PC-3 (cell line): ENCODE results near the gene EPN2. TPM values are rescaled to one million over a fixed set of nuclear protein-coding genes. Genes with fewer than 3 reads are reported as not detected.

Experiments used
- ATAC-seq: fragments of 200-7000 bp; cut with Tn5 transposase; 2 replicates; pipeline ENCODE4 v1.9.1; 2020; ENCODE audit warnings: mild to moderate bottlenecking, moderate library complexity
- BruUV-seq: library from RNA; stranded (reverse); fragments of 400-500 nt; replicated peaks from 2 replicates; lab custom pipeline; 2021; lab: Mats Ljungman, UMichigan
- CTCF ChIA-PET: fragments of 300-600 bp; sonication (Branson Sonifier 250); formaldehyde crosslinking; loops from one replicate; lab custom pipeline; 2022; ENCODE audit warnings: antibody characterized with exemption; lab: Charles Lee
- POLR2A ChIA-PET: fragments of 300-600 bp; sonication (Branson Sonifier 250); formaldehyde crosslinking; loops from one replicate; lab custom pipeline; 2022; ENCODE audit warnings: antibody characterized with exemption; ENCODE audit not compliant: unreplicated experiment; lab: Charles Lee
- DNase-seq: peaks from one replicate; pipeline ENCODE4 v3.0.0-alpha.2; 2015
- H2AFZ ChIP-seq: fragments of 300-600 bp; sonication (generic); 2 replicates; pipeline ENCODE4 v1.6.0; 2016; ENCODE audit warnings: antibody characterized with exemption, low read length
- H3F3A ChIP-seq: fragments of 300-600 bp; sonication (generic); one replicate; pipeline ENCODE4 v1.6.0; 2017; ENCODE audit warnings: antibody characterized with exemption, low read length, control low read depth, mild to moderate bottlenecking; ENCODE audit not compliant: unreplicated experiment
- H3K27ac ChIP-seq: fragments of 300-600 bp; sonication (generic); 2 replicates; pipeline ENCODE4 v1.5.1; 2016; ENCODE audit warnings: mild to moderate bottlenecking, low read length
- H3K27me3 ChIP-seq: fragments of 300-600 bp; sonication (generic); 2 replicates; pipeline ENCODE4 v1.6.1; 2016; ENCODE audit warnings: low read length, mixed read lengths
- H3K36me3 ChIP-seq: fragments of 300-600 bp; sonication (generic); 2 replicates; pipeline ENCODE4 v1.6.1; 2016; ENCODE audit warnings: low read depth, mixed run types, low read length, mixed read lengths
- H3K4me1 ChIP-seq: fragments of 300-600 bp; sonication (generic); 2 replicates; pipeline ENCODE4 v1.5.1; 2016; ENCODE audit warnings: low read length; ENCODE audit not compliant: insufficient read depth
- H3K4me2 ChIP-seq: fragments of 300-600 bp; sonication (generic); 2 replicates; pipeline ENCODE4 v1.6.0; 2016; ENCODE audit warnings: low read length
- H3K4me3 ChIP-seq: fragments of 300-600 bp; sonication (generic); 2 replicates; pipeline ENCODE4 v1.5.1; 2016; ENCODE audit warnings: mild to moderate bottlenecking, low read length, mixed read lengths
- H3K79me2 ChIP-seq: fragments of 300-600 bp; sonication (generic); 2 replicates; pipeline ENCODE4 v1.6.1; 2017; ENCODE audit warnings: low read length, mixed read lengths
- H3K9ac ChIP-seq: fragments of 300-600 bp; sonication (generic); 2 replicates; pipeline ENCODE4 v1.6.0; 2016; ENCODE audit warnings: mild to moderate bottlenecking, low read length
- H3K9me2 ChIP-seq: fragments of 300-600 bp; sonication (generic); replicated peaks from 2 replicates; pipeline ENCODE4 v1.6.1; 2016; ENCODE audit warnings: mixed run types, low read length, mixed read lengths
- H3K9me3 ChIP-seq: fragments of 300-600 bp; sonication (generic); 2 replicates; pipeline ENCODE4 v1.6.1; 2016; ENCODE audit warnings: low read length, mixed read lengths
- H4K20me1 ChIP-seq: fragments of 300-600 bp; sonication (generic); 2 replicates; pipeline ENCODE4 v1.6.1; 2016; ENCODE audit warnings: low read length, mixed read lengths
- CTCF ChIP-seq: fragments of 300-600 bp; sonication (generic); conservative IDR thresholded peaks from 2 replicates; pipeline ENCODE4 v1.5.1; 2017; ENCODE audit warnings: antibody characterized with exemption, low read depth, mild to moderate bottlenecking, low read length
- EZH2 ChIP-seq: fragments of 300-600 bp; sonication (generic); IDR thresholded peaks from one replicate; pipeline ENCODE4 v1.6.1; 2017; ENCODE audit warnings: antibody characterized with exemption, mild to moderate bottlenecking, low read length; ENCODE audit not compliant: unreplicated experiment
- EZH2phosphoT487 ChIP-seq: fragments of 300-600 bp; sonication (generic); IDR thresholded peaks from 2 replicates; pipeline ENCODE4 v1.6.1; 2018; ENCODE audit warnings: mild to moderate bottlenecking, antibody characterized with exemption, low read length, borderline replicate concordance
- intact Hi-C: fragments of 100-400 bp; cut with micrococcal nuclease; formaldehyde crosslinking; loops from 2 replicates; pipeline ENCODE4 v1.9.0; 2023
- total RNA-seq: library from RNA; depleted of rRNA; stranded (reverse); fragments of >200 nt; gene quantifications from 2 replicates; pipeline ENCODE4 v1.2.3, GENCODE V29; 2014

Gene EPN2
- total RNA-seq, 1 experiment from 2014 or later, result 46.4 TPM

DNA sequence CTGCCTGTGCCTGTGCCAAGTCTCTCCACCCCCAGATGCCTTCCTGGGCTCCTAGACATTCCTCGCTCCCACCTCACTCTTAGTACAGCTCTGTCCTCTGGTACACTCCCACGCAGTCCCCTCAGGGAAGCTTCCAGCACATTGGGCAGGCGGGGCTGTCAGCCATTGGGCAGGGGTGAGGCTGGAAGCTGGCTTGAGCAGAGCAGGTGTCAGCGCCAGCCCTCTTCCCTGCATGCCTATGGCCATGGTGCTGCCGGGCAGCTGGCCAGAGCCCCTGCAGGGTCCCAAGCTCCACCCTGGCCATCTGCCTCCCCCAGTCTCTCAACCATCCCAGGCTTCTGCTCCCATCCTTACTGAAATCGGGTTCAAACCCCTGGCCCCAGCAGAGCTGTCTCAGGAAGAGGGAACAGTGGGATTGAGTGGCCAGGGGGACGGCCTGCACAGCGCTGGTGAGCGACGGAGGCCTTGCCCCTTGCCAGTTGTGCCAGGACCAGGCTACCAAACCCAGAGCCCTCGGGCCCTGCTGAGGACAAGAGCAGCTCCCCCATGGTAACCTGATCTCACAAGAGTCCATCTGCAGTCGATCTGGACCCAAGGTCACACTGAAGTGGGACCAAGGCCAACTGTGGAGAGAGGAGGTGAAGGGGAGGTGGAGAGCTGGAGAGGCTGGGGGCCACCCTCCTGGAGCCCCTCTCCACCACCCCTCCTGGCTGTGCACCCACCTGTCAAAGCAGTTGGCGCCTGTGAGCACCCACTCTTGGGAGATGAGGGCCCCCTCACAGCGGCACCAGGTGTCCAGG, 127.7 kb downstream of the EPN2 start:
- TF ChIP-seq EZH2 (no peak), EZH2phosphoT487 (no peak), CTCF (no peak)
- H3K9me3 ChIP-seq, result no peaks in the 10 kb centered on the region
- H3K4me2 ChIP-seq, result no peak overlapping the region
- no peaks in the 10 kb centered on the region for H3K36me3 ChIP-seq
- H3K9ac ChIP-seq, result no peak overlapping the region
- H3F3A ChIP-seq, result no peaks in the 10 kb centered on the region
- no peaks in the 10 kb centered on the region for H3K27me3 ChIP-seq
- BruUV-seq, result no TSS peak
- peaks cover 4% of the 10 kb centered on the region for H3K79me2 ChIP-seq
- ChIA-PET CTCF (no interaction called here), POLR2A (no interaction called here)
- DNase-seq (no peak), ATAC-seq (no peak)
- no peak overlapping the region for H3K27ac ChIP-seq
- H2AFZ ChIP-seq, result no peak overlapping the region
- no peak overlapping the region for H3K4me3 ChIP-seq
- intact Hi-C loops, result loop anchor here (10.0 kb wide), 1 partner anchor 400 kb away; no protein-coding TSS in a partner anchor
- no peaks in the 10 kb centered on the region for H3K9me2 ChIP-seq
- H3K4me1 ChIP-seq, result peaks cover 12% of the 10 kb centered on the region
- H4K20me1 ChIP-seq, result no peaks in the 10 kb centered on the region

DNA sequence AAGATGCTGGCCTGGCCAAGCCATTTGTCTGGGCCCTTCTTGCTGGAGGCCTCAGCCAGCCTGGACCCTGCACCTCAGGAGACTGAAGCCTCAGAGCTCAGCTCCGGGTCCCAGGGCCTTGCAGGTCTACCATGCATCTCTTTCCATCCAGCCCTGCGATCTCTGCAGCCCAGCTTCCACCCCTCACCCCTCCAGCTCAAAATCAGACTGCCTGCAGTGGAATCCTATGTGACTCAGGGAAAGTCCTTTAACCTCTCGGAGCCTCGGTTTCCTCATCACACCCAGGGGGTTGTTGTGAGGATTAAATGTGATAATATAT, 128.3 kb downstream of the EPN2 start:
- Histone ChIP-seq H3K4me3 (no peak overlapping the region), H3K4me2 (no peak overlapping the region), H2AFZ (no peak overlapping the region), H3K27ac (no peak overlapping the region), H3F3A (no peaks in the 10 kb centered on the region), H3K4me1 (peaks cover 16% of the 10 kb centered on the region), H3K36me3 (no peaks in the 10 kb centered on the region), H3K9me2 (no peaks in the 10 kb centered on the region), H3K79me2 (peaks cover 4% of the 10 kb centered on the region), H3K27me3 (no peaks in the 10 kb centered on the region), H4K20me1 (no peaks in the 10 kb centered on the region), H3K9ac (no peak overlapping the region), H3K9me3 (no peaks in the 10 kb centered on the region)
- ChIA-PET CTCF (no interaction called here), POLR2A (interaction anchor here (0.6 kb wide), 1 partner anchor 862 kb away, joined by 3 read pairs; no protein-coding TSS in a partner anchor)
- TF ChIP-seq EZH2 (no peak), CTCF (no peak), EZH2phosphoT487 (no peak)
- intact Hi-C loops, result loop anchor here (10.0 kb wide), 1 partner anchor 399 kb away; no protein-coding TSS in a partner anchor
- ATAC-seq, result no peak
- no peak for DNase-seq
- no TSS peak for BruUV-seq
